ENCODE results near the gene POLR3G. TPM values are rescaled to one million over a fixed set of nuclear protein-coding genes. Genes with fewer than 3 reads are reported as not detected.

Gene POLR3G
- total RNA-seq, 2 experiments from 2014 or later: 9.6 to 9.7 TPM

DNA sequence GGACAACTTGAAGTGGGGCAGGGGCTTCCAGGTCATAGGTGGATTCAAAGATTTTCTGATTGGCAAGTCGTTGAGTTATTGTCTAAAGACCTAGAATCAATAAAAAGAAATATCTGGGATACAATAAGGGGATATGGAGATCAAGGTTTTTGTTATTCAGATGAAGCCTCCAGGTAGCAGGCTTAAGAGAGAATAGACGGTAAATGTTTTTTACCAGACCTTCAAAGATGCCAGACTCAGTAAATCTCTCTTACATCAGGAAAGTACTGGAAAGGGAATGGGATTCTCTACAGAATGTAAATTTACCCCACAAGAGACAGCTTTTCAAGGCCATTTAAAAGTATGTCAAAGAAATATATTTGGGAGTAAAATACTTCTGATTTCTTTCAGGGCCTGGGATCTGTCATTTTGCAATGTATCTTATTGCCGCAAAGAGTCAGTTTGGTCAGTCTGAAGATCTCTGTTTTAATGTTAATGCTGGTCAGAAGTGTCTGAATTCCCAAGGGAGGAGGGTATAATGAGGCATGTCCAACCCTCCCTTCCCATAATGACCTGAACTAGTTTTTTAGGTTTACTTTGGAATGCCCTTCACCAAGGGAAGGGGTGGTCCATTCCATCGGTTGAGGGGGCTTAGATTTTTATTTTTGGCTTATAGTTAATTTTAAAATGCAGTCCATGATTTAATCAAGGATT is 68.3 kb downstream of the POLR3G start:
- DNase-seq: no peak
- ChIA-PET CTCF (no interaction called here), POLR2A (no interaction called here)
- Mint-ChIP-seq H3K4me1 (ENCODE audit: low read depth) (no peaks in the 10 kb centered on the region), H3K9me3 (no peaks in the 10 kb centered on the region), H3K36me3 (no peaks in the 10 kb centered on the region), H3K27me3 (peaks cover 12% of the 10 kb centered on the region), H3K27ac (no peak overlapping the region), H3K4me3 (no peak overlapping the region)
- intact Hi-C loops (cut with micrococcal nuclease): no loop called here

DNA sequence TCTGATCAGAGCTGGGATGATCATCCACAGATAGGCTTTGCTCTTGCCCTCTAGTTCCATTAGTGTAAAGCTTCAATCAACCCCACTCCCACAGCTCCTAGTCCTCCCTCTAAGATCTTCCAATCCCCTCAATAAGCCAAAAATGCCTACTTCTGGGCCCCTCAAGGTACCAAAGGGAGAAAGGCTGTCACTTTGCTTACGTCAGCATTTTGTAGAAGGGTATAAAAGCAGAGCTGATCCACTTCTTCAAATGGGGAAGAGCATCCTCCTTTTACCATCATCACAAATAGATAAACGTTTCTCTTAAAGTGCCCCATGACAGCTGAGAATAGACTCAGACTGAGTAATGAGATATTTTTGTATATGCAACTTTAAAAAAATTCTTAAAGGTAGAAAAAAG is 70.8 kb downstream of the POLR3G start:
- H3K36me3 Mint-ChIP-seq: no peaks in the 10 kb centered on the region
- H3K9me3 Mint-ChIP-seq: no peaks in the 10 kb centered on the region
- POLR2A ChIA-PET: no interaction called here
- H3K27ac Mint-ChIP-seq: no peak overlapping the region
- H3K27me3 Mint-ChIP-seq: peaks cover 14% of the 10 kb centered on the region
- intact Hi-C loops (cut with micrococcal nuclease): no loop called here
- no peaks in the 10 kb centered on the region for H3K4me1 Mint-ChIP-seq (ENCODE audit: low read depth)
- DNase-seq: no peak
- H3K4me3 Mint-ChIP-seq: no peak overlapping the region
- CTCF ChIA-PET: no interaction called here

- intact Hi-C loops (cut with micrococcal nuclease): no loop called here
- POLR2A ChIA-PET: no interaction called here
- Mint-ChIP-seq H3K4me1 (ENCODE audit: low read depth) (no peaks in the 10 kb centered on the region), H3K36me3 (no peaks in the 10 kb centered on the region), H3K4me3 (no peak overlapping the region), H3K27me3 (peaks cover 17% of the 10 kb centered on the region), H3K27ac (no peak overlapping the region), H3K9me3 (no peaks in the 10 kb centered on the region)
- CTCF ChIA-PET: no interaction called here
- no peak for DNase-seq
Measured at GRCh38 chr5:90546216-90546837, 71.7 kb downstream of the POLR3G start.

- Mint-ChIP-seq H3K4me1 (ENCODE audit: low read depth) (no peaks in the 10 kb centered on the region), H3K36me3 (no peaks in the 10 kb centered on the region), H3K9me3 (no peaks in the 10 kb centered on the region), H3K27me3 (peaks cover 21% of the 10 kb centered on the region), H3K27ac (no peak overlapping the region), H3K4me3 (no peak overlapping the region)
- CTCF ChIA-PET: no interaction called here
- POLR2A ChIA-PET: no interaction called here
- intact Hi-C loops (cut with micrococcal nuclease): no loop called here
- no peak for DNase-seq
Measured at GRCh38 chr5:90547072-90547536, 72.4 kb downstream of the POLR3G start.

- Mint-ChIP-seq H3K27ac (no peak overlapping the region), H3K27me3 (peaks cover 21% of the 10 kb centered on the region), H3K9me3 (no peaks in the 10 kb centered on the region), H3K36me3 (no peaks in the 10 kb centered on the region), H3K4me3 (no peak overlapping the region), H3K4me1 (ENCODE audit: low read depth) (no peaks in the 10 kb centered on the region)
- CTCF ChIA-PET: interaction anchor here (0.9 kb wide), 1 partner anchor 235 kb away, joined by 3 read pairs; no protein-coding TSS in a partner anchor
- no peak for DNase-seq
- POLR2A ChIA-PET: interaction anchor here (0.6 kb wide), 1 partner anchor 289 kb away, joined by 4 read pairs; no protein-coding TSS in a partner anchor
- intact Hi-C loops (cut with micrococcal nuclease): no loop called here
Measured at GRCh38 chr5:90548069-90548593, 73.5 kb downstream of the POLR3G start.

DNA sequence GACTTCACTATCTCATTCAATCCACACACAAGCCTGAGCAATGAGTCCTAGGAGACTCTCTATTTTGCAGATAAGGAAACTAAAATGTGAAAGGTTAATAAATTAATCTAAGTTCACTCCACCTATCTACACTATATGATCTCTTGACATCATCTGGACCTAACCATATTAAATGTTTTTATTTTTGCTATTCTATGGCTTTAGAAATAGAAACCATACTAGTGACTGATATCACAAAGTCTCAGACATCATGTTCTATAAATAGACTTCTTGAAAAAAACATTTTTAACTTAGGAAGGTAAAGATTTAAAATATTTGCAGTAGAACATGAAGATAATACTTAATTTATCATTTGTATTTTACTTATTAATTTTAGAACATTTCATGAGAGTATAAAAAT is 74.6 kb downstream of the POLR3G start:
- no peak for DNase-seq
- Mint-ChIP-seq H3K4me1 (ENCODE audit: low read depth) (no peaks in the 10 kb centered on the region), H3K27me3 (peaks cover 20% of the 10 kb centered on the region), H3K36me3 (no peaks in the 10 kb centered on the region), H3K27ac (no peak overlapping the region), H3K4me3 (no peak overlapping the region), H3K9me3 (no peaks in the 10 kb centered on the region)
- ChIA-PET POLR2A (no interaction called here), CTCF (interaction anchor here (0.6 kb wide), 1 partner anchor 85 kb away, joined by 4 read pairs; no protein-coding TSS in a partner anchor)
- intact Hi-C loops (cut with micrococcal nuclease): no loop called here

GRCh38 chr5:90549729-90550275 is 75.1 kb downstream of the POLR3G start:
- Mint-ChIP-seq H3K4me3 (no peak overlapping the region), H3K9me3 (no peaks in the 10 kb centered on the region), H3K4me1 (ENCODE audit: low read depth) (no peaks in the 10 kb centered on the region), H3K36me3 (no peaks in the 10 kb centered on the region), H3K27ac (no peak overlapping the region), H3K27me3 (peaks cover 18% of the 10 kb centered on the region)
- no peak for DNase-seq
- intact Hi-C loops (cut with micrococcal nuclease): no loop called here
- CTCF ChIA-PET: interaction anchor here (0.9 to 1.3 kb wide), 2 partner anchors 110 to 234 kb away, joined by 3 to 4 read pairs; no protein-coding TSS in a partner anchor
- POLR2A ChIA-PET: no interaction called here

DNA sequence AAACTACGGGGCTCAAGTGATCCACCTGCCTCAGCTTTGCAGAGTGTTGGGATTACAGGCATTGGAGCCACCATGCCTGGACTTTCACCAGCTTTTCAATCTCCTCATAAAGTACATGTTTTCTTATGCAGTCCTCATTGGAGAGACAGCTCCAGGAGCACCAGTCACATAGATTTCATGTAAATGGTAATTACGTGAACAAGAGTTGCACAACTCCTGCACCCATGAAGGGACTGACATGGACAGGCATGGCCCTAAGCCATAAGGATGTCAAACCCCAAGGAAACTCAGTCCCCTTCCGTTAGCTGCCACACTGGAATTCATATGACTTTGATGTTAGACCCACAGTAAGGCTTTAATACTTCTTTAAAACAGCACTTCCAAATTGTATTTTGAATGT is 76.3 kb downstream of the POLR3G start:
- intact Hi-C loops (cut with micrococcal nuclease): no loop called here

GRCh38 chr5:90551376-90551775 is 76.7 kb downstream of the POLR3G start:
- Mint-ChIP-seq H3K36me3 (no peaks in the 10 kb centered on the region), H3K4me3 (no peak overlapping the region), H3K27me3 (peaks cover 18% of the 10 kb centered on the region), H3K27ac (no peak overlapping the region), H3K4me1 (ENCODE audit: low read depth) (no peaks in the 10 kb centered on the region), H3K9me3 (no peaks in the 10 kb centered on the region)
- DNase-seq: no peak
- intact Hi-C loops (cut with micrococcal nuclease): no loop called here
- ChIA-PET POLR2A (no interaction called here), CTCF (no interaction called here)

More for the DNA sequence above, 76.3 kb downstream of the POLR3G start:
- ChIA-PET CTCF (interaction anchor here (0.9 kb wide), 1 partner anchor 232 kb away, joined by 3 read pairs; no protein-coding TSS in a partner anchor), POLR2A (no interaction called here)
- no peak overlapping the region for H3K4me3 Mint-ChIP-seq
- H3K9me3 Mint-ChIP-seq: no peaks in the 10 kb centered on the region
- H3K36me3 Mint-ChIP-seq: no peaks in the 10 kb centered on the region
- H3K27ac Mint-ChIP-seq: no peak overlapping the region
- peaks cover 15% of the 10 kb centered on the region for H3K27me3 Mint-ChIP-seq
- no peaks in the 10 kb centered on the region for H3K4me1 Mint-ChIP-seq (ENCODE audit: low read depth)
- DNase-seq: no peak

- DNase-seq: no peak
- no peak overlapping the region for H3K27ac Mint-ChIP-seq
- ChIA-PET CTCF (no interaction called here), POLR2A (no interaction called here)
- intact Hi-C loops (cut with micrococcal nuclease): no loop called here
- H3K4me1 Mint-ChIP-seq (ENCODE audit: low read depth): peaks cover 4% of the 10 kb centered on the region
- H3K36me3 Mint-ChIP-seq: no peaks in the 10 kb centered on the region
- H3K27me3 Mint-ChIP-seq: peaks cover 32% of the 10 kb centered on the region
- no peaks in the 10 kb centered on the region for H3K9me3 Mint-ChIP-seq
- H3K4me3 Mint-ChIP-seq: no peak overlapping the region
Measured at GRCh38 chr5:90553711-90554110, 79.0 kb downstream of the POLR3G start.

GRCh38 chr5:90554358-90555006 is 79.8 kb downstream of the POLR3G start:
- intact Hi-C loops (cut with micrococcal nuclease): loop anchor here (5.0 kb wide), 1 partner anchor 53 kb away; no protein-coding TSS in a partner anchor
- Mint-ChIP-seq H3K27me3 (peaks cover 35% of the 10 kb centered on the region), H3K4me1 (ENCODE audit: low read depth) (peaks cover 6% of the 10 kb centered on the region), H3K36me3 (no peaks in the 10 kb centered on the region), H3K4me3 (no peak overlapping the region), H3K9me3 (no peaks in the 10 kb centered on the region), H3K27ac (no peak overlapping the region)
- ChIA-PET POLR2A (no interaction called here), CTCF (no interaction called here)
- no peak for DNase-seq

- Mint-ChIP-seq H3K4me3 (no peak overlapping the region), H3K9me3 (no peaks in the 10 kb centered on the region), H3K4me1 (ENCODE audit: low read depth) (peaks cover 6% of the 10 kb centered on the region), H3K27ac (no peak overlapping the region), H3K27me3 (peaks cover 38% of the 10 kb centered on the region), H3K36me3 (no peaks in the 10 kb centered on the region)
- ChIA-PET CTCF (no interaction called here), POLR2A (no interaction called here)
- intact Hi-C loops (cut with micrococcal nuclease): loop anchor here (5.0 kb wide), 1 partner anchor 52 kb away; no protein-coding TSS in a partner anchor
- no peak for DNase-seq
Measured at GRCh38 chr5:90555666-90556065, 81.0 kb downstream of the POLR3G start.
